GM18868 (cell line): ENCODE measurements around the gene MGST2.

Source experiments
- ATAC-seq: cut with Tn5 transposase; IDR thresholded peaks from one replicate; pipeline ENCODE4 v1.9.1; 2021; ENCODE audit warnings: mild to moderate bottlenecking, moderate library complexity; ENCODE audit not compliant: unreplicated experiment

MGST2 gene

DNA sequence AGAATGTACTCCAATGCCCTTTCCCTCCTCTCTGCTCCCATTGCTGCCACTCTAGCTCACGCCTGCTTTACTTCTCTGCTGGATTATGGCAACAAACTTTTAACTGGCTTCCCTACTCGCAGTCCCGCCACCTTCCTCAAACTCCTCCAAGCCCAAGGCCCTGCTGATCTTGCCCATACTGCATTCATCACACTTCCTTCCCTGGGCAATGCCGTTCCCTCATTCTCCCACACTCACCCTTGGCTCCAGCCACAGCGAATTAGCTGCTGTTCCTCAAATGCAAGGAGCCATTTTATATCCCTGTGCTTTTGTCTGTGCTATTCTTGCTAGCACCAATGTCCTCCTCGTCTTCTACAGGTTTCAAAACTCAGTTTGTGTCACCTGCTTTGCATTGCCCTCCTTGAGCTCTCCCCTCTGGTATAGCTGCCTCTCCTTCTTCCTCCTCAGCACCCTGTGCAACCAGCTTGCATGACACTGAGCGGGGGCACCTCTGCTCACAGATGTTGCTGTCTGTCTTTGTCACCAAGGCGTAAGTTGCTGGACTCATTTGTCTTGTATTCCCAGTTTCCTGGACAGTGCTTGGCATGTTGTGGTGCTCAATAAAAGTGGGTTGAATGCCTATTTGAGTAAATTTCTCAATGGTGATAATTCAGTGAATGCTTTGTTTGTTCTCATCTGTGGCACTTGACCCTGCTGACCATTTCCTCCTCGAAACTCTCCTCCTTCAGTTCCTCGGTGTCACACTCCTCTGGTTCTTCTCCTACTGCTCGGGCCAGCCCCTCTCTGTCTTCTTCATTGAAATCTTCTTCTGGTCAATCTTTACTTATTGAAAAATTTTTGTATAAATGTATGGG, 22.4 kb upstream of the MGST2 start:
- ATAC-seq: no peak

GRCh38 chr4:139645458-139645857, 20.2 kb upstream of the MGST2 start:
- no peak for ATAC-seq

GRCh38 chr4:139647184-139647583, 18.4 kb upstream of the MGST2 start:
- ATAC-seq: no peak

DNA sequence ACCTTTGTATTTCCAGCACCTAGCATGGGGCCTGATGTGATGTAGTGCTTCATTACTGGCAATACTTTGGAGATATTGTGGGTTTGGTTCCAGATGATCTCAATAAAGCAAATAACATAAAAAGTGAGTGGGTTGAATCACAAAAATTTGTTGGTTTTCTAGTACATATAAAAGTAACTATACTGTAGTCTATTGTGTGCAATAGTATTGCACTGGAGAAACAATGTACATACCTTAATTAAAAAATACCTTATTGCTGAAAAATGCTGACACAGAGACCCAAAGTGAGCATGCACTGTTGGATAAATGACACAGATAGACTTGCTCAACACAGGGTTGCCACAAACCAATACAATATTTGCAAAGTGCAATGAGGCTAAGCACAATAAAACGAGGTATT, 17.7 kb upstream of the MGST2 start:
- ATAC-seq: no peak

GRCh38 chr4:139651282-139652194, 14.1 kb upstream of the MGST2 start:
- peak; percentile 78 for ATAC-seq

- no peak for ATAC-seq
Observed at GRCh38 chr4:139654516-139654915, 11.1 kb upstream of the MGST2 start.

DNA sequence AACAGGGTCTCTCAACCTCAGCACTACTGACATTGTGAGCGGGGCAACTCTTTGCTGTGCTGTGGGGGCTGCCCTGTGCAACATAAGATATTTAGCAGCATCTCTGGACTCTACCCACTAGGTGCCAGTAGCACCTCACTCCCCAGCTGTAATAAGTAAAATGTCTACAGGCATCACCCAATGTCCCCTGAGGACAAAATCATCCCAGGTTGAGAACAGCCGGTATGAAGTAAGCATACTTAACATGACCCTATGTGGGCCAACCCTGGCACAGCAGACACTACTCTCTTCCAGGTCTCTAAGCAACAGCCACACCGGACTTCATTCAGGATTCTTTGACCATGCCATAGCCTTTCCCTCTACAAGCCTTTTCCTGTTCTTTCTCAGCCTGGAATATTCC, 10.5 kb upstream of the MGST2 start:
- ATAC-seq: peak; percentile 72

DNA sequence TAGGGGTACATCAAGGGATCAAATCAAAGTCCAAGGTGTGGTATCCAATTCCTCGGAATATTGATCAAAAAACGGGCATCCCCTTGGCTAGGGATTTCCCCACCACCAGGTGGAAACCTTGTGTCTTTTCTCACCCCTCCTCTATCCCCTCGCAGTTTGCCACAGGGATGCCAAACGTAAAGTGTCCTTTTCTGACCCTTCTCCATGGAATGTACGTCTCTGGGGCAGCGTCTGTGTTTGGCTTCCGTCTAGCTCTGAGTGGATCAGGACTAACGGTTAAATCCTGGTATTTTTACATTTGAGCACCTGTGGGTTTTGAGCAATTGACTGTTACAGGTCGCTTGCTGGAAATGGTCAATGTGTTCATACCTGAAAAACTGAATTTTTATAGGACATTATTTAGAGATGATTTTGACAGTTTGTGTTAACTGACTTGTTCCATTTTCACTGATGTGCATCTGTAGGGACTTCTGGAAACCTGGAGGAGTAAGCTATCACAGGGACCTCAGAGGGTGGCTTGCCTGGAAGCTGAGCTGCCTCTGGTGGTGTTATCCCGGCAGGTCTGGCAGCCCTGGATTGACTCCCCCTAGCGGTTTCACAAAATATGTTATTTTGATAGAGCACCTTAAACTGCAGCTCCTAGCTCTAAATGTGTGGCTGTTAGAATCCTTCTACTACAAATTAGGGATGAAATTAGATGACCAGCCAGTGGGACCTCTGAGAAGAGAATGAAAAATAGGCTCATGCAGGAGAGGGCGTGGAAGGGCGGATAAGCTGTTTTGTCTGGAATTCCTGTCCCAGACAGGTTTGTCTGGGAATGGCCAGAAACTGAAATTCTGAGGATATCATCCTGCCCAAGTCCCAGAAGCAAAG, 8.8 kb upstream of the MGST2 start:
- peak; percentile 76 for ATAC-seq

- ATAC-seq: no peak
Observed at GRCh38 chr4:139658185-139658584, 7.4 kb upstream of the MGST2 start.

DNA sequence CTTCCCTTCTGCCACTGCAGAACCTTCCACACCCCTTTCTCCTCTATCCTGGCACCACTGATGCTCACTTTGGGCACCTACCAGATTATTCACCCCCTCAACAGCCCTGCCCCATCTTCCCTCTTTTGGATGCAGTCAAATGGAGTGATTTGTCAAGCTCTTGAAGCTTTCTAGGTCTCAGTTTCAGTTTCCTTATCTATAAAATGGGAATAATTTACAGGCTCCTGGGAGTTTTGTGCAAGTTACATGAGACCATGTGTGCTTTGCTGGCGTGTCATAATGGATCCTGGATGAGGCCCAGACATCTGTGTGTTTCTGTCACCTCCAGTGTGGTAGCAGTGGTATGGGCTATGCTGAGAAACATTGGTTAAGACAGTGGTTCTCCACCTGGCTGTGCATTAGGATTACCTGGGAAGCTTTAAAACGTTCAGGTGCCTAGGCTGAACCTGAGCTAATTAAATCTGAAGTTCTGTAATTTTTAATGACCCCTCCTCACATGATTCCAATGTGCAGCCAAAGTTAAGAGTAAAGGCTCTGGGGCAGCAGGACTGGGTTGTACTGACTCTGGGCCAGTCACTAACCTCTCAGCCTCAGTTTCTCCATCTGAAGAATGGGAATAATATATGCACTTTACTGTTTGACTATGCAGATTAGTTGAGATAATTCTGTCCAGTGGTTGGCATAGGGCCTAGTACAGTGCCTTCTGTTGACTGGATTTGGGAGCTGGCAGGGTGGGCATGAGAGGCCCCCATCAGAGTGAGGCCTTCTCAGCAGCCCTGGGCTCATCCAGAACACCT, 6.8 kb upstream of the MGST2 start:
- no peak for ATAC-seq

- no peak for ATAC-seq
Observed at GRCh38 chr4:139659735-139660424, 5.7 kb upstream of the MGST2 start.

GRCh38 chr4:139660568-139661043, 5.0 kb upstream of the MGST2 start:
- no peak for ATAC-seq

DNA sequence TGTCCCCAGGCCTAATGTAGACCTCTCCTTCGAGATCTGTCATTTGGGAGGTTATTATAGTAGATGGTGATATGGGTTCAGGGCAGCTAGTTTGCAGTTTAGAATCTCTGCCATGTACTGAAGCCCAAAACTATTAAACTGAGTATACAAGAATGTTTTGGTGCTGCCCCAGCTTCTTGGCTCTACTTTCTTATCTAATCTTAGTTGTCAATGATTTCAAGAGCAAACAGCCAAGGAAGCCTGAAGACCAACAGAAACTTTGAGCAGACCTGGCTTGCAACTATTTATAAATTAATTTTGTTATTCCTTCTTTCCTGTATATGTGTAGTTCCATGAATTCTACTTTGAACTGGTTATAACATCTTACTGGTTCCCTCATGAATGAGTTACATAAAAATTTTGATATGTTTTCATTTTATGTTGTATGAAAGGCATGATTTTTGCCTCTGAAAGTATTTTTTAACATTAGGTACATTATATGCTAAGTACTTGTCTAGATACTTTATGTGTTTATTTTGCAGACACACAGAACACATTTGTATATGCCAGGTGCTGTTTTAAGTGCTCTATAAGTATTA, 2.0 kb upstream of the MGST2 start:
- no peak for ATAC-seq

DNA sequence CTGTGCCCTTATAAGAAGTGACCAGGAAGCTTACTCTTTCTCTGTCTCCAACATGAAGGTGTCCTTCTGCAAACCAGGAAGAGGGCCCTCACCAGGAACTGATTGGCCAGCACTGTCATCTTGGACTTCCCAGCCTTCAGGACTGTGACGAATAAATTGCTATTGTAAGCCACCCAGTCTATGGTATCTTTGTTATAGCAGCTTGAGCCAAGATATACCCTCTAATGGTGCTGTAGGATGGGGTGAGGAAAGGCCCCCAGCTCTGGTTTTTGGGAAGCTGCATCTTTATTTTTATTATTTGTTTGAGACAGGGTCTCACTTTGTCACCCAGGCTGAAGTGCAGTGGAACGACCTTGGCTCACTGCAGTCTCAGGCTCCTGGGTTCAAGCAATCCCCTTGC, 1.2 kb upstream of the MGST2 start:
- ATAC-seq: no peak

DNA sequence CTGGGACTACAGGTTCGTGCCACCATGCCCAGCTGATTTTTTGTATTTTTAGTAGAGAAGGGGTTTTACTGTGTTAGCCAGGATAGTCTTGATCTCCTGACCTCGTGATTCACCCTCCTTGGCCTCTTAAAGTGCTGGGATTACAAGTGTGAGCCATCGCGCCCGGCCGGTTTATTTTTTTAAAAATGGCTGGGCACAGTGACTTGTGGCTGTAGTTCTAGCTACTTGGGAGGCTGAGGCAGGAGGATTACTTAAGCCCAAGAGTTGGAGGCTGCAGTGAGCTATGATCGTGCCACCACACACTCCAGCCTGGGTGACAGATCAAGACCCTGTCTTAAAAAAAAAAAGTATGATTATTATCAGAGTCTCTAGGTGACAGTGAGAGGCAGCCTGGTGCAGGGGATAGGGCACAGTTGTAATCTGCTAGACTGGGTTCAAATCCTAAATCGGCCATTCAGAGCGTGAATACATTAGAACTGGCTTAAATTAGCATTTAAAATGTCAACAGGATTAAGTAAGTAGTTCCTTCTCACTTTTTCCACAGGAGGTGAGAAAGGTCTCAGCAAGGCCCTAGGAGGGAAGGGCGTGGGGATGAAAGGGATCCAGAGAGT, 435 bp upstream of the MGST2 start:
- no peak for ATAC-seq

- peak; percentile 53 for ATAC-seq
Observed at GRCh38 chr4:139666735-139667281, 1.2 kb downstream of the MGST2 start.

DNA sequence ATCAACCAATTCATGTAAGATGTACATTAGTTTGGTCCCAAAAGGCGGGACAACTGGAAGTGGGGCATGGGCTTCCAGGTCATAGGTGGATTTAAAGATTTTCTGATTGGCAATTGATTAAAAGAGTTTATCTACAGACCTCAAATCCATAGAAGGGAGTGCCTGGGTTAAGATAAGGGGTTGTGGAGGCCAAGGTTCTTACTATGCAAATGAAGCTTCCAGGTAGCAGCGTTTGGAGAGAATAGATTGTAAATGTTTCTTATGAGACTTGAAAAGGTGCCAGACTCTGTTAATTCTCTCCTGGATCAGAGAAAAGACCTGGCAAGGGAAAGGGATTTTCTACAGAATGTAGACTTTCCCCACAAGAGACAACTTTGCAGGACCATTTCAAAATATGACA, 2.4 kb downstream of the MGST2 start:
- ATAC-seq: no peak

- ATAC-seq: no peak
Observed at GRCh38 chr4:139668658-139669201, 3.1 kb downstream of the MGST2 start.
